Measurements from ENCODE around the gene PARP12. TPM values are rescaled to one million over a fixed set of nuclear protein-coding genes. Genes with fewer than 3 reads are reported as not detected.
A peak's percentile ranks its signal among the peaks of the same experiment; 100 is the strongest.

The PARP12 gene
- total RNA-seq, 1 donor from 2014 or later: 58.1 TPM

- peaks cover 8% of the 10 kb centered on the region for H3K9me3 Mint-ChIP-seq (ENCODE audit: unreplicated experiment)
- Histone ChIP-seq H3K4me2 (ENCODE audit: low read length) (no peak overlapping the region), H3K9ac (ENCODE audit: low read length) (no peak overlapping the region), H3K9me3 (ENCODE audit: insufficient read depth, low read depth, low read length) (no peaks in the 10 kb centered on the region), H3K27me3 (ENCODE audit: insufficient read depth, low read length) (peaks cover 18% of the 10 kb centered on the region), H3K36me3 (ENCODE audit: insufficient read depth, low read length) (no peaks in the 10 kb centered on the region), H2AFZ (ENCODE audit: low read depth, low read length) (no peak overlapping the region), H3K27ac (ENCODE audit: low read depth, low read length) (no peak overlapping the region), H3K4me3 (ENCODE audit: insufficient read depth, low read depth, low read length) (no peak overlapping the region), H3K79me2 (ENCODE audit: insufficient read depth, low read length) (no peaks in the 10 kb centered on the region), H3K4me1 (ENCODE audit: insufficient read depth, low read length) (no peaks in the 10 kb centered on the region), H4K20me1 (ENCODE audit: insufficient read depth, low read length) (no peaks in the 10 kb centered on the region)
- DNase-seq (ENCODE audit: low read depth) (no peak), FAIRE-seq (no peak)
- no peaks in the 10 kb centered on the region for H3K4me1 Mint-ChIP-seq (ENCODE audit: low read depth, unreplicated experiment)
- peaks cover 33% of the 10 kb centered on the region for H3K27me3 Mint-ChIP-seq (ENCODE audit: low read depth, unreplicated experiment)
- H3K36me3 Mint-ChIP-seq (ENCODE audit: low read depth, unreplicated experiment): peaks cover 24% of the 10 kb centered on the region
- no peak overlapping the region for H3K27ac Mint-ChIP-seq (ENCODE audit: unreplicated experiment)
- no peak overlapping the region for H3K4me3 Mint-ChIP-seq (ENCODE audit: unreplicated experiment)
- TF ChIP-seq CTCF (IDR thresholded peaks at IDR 0.05; ENCODE audit: insufficient read depth, low read depth, low read length): no peak
- no peak for TF ChIP-seq EZH2 (IDR thresholded peaks at IDR 0.05; ENCODE audit: insufficient read depth, low read length)
Measured at GRCh38 chr7:140018125-140019043, 44.4 kb downstream of the PARP12 start.

GRCh38 chr7:140017543-140017942, 45.2 kb downstream of the PARP12 start:
- DNase-seq (ENCODE audit: low read depth) (no peak), FAIRE-seq (no peak)
- Histone ChIP-seq H3K79me2 (ENCODE audit: insufficient read depth, low read length) (no peaks in the 10 kb centered on the region), H3K27me3 (ENCODE audit: insufficient read depth, low read length) (peaks cover 22% of the 10 kb centered on the region), H3K4me2 (ENCODE audit: low read length) (no peak overlapping the region), H3K9me3 (ENCODE audit: insufficient read depth, low read depth, low read length) (no peaks in the 10 kb centered on the region), H3K4me3 (ENCODE audit: insufficient read depth, low read depth, low read length) (no peak overlapping the region), H4K20me1 (ENCODE audit: insufficient read depth, low read length) (no peaks in the 10 kb centered on the region), H3K4me1 (ENCODE audit: insufficient read depth, low read length) (no peaks in the 10 kb centered on the region), H3K27ac (ENCODE audit: low read depth, low read length) (no peak overlapping the region), H3K9ac (ENCODE audit: low read length) (no peak overlapping the region), H2AFZ (ENCODE audit: low read depth, low read length) (no peak overlapping the region), H3K36me3 (ENCODE audit: insufficient read depth, low read length) (no peaks in the 10 kb centered on the region)
- Mint-ChIP-seq H3K27ac (ENCODE audit: unreplicated experiment) (peak overlapping the region; percentile 41), H3K4me3 (ENCODE audit: unreplicated experiment) (no peak overlapping the region), H3K9me3 (ENCODE audit: unreplicated experiment) (peaks cover 8% of the 10 kb centered on the region), H3K27me3 (ENCODE audit: low read depth, unreplicated experiment) (peaks cover 41% of the 10 kb centered on the region), H3K4me1 (ENCODE audit: low read depth, unreplicated experiment) (no peaks in the 10 kb centered on the region), H3K36me3 (ENCODE audit: low read depth, unreplicated experiment) (peaks cover 15% of the 10 kb centered on the region)
- TF ChIP-seq EZH2 (IDR thresholded peaks at IDR 0.05; ENCODE audit: insufficient read depth, low read length) (no peak), CTCF (IDR thresholded peaks at IDR 0.05; ENCODE audit: insufficient read depth, low read depth, low read length) (no peak)

- Histone ChIP-seq H3K4me3 (ENCODE audit: insufficient read depth, low read depth, low read length) (no peak overlapping the region), H3K4me1 (ENCODE audit: insufficient read depth, low read length) (no peaks in the 10 kb centered on the region), H3K9ac (ENCODE audit: low read length) (no peak overlapping the region), H3K27me3 (ENCODE audit: insufficient read depth, low read length) (peaks cover 24% of the 10 kb centered on the region), H2AFZ (ENCODE audit: low read depth, low read length) (no peak overlapping the region), H3K36me3 (ENCODE audit: insufficient read depth, low read length) (no peaks in the 10 kb centered on the region), H3K4me2 (ENCODE audit: low read length) (no peak overlapping the region), H3K9me3 (ENCODE audit: insufficient read depth, low read depth, low read length) (no peaks in the 10 kb centered on the region), H4K20me1 (ENCODE audit: insufficient read depth, low read length) (no peaks in the 10 kb centered on the region), H3K27ac (ENCODE audit: low read depth, low read length) (no peak overlapping the region), H3K79me2 (ENCODE audit: insufficient read depth, low read length) (no peaks in the 10 kb centered on the region)
- DNase-seq (ENCODE audit: low read depth): no peak
- FAIRE-seq: no peak
- TF ChIP-seq CTCF (IDR thresholded peaks at IDR 0.05; ENCODE audit: insufficient read depth, low read depth, low read length) (no peak), EZH2 (IDR thresholded peaks at IDR 0.05; ENCODE audit: insufficient read depth, low read length) (no peak)
- peaks cover 10% of the 10 kb centered on the region for H3K36me3 Mint-ChIP-seq (ENCODE audit: low read depth, unreplicated experiment)
- no peak overlapping the region for H3K4me3 Mint-ChIP-seq (ENCODE audit: unreplicated experiment)
- peaks cover 45% of the 10 kb centered on the region for H3K27me3 Mint-ChIP-seq (ENCODE audit: low read depth, unreplicated experiment)
- H3K4me1 Mint-ChIP-seq (ENCODE audit: low read depth, unreplicated experiment): no peaks in the 10 kb centered on the region
- peaks cover 6% of the 10 kb centered on the region for H3K9me3 Mint-ChIP-seq (ENCODE audit: unreplicated experiment)
- H3K27ac Mint-ChIP-seq (ENCODE audit: unreplicated experiment): peak overlapping the region; percentile 41
Measured at GRCh38 chr7:140017034-140017433, 45.7 kb downstream of the PARP12 start.
